KOPT-K1 (cell line): ENCODE measurements around the gene PPP1R12B.
"Not testable (repeated sequence)": the region's sequence is repeated elsewhere in the genome, so short reads cannot be mapped to it uniquely, and the experiment has no call there.

Source experiments
- H3K27ac ChIP-seq: fragments of 200-600 bp; sonication (generic); 2 replicates; pipeline ENCODE4 v1.5.1; 2016; ENCODE audit warnings: antibody characterized with exemption, mild to moderate bottlenecking, low read depth, low read length; ENCODE audit not compliant: poor library complexity, severe bottlenecking
- H3K36me3 ChIP-seq: fragments of 200-600 bp; sonication (generic); 2 replicates; pipeline ENCODE4 v1.5.1; 2017; ENCODE audit warnings: antibody characterized with exemption, mild to moderate bottlenecking, low read length, moderate library complexity; ENCODE audit not compliant: insufficient read depth
- H3K9me3 ChIP-seq: fragments of 200-600 bp; sonication (generic); 2 replicates; pipeline ENCODE4 v1.5.1; 2017; ENCODE audit warnings: antibody characterized with exemption, low read length, mild to moderate bottlenecking; ENCODE audit not compliant: insufficient read depth, poor library complexity, severe bottlenecking

The PPP1R12B gene

DNA sequence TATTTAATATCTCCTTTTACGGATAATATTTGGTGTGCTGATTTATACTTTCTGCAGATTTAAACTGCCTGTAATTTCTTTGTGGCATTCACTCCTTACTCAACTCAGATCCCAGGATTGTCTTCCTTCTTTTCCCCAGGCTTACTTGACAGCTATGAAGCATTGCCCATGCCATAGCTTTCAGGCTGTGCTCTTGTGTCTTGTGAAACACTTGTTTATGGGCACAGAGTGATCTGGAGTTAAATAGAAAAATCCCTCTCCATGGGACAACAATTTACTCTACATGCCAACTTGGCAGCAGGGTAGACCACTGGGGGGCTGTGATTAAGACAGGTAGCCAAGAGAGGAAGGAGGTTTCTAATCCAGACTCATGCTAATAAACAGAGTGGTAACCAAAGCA is 57.4 kb downstream of the PPP1R12B start:
- H3K27ac ChIP-seq: no peak overlapping the region

GRCh38 chr1:202406896-202407295 is 58.4 kb downstream of the PPP1R12B start:
- not testable (repeated sequence) for H3K36me3 ChIP-seq, H3K9me3 ChIP-seq, H3K27ac ChIP-seq

More for the DNA sequence above, 57.4 kb downstream of the PPP1R12B start:
- H3K36me3 ChIP-seq: no peaks in the 10 kb centered on the region
- H3K9me3 ChIP-seq: no peaks in the 10 kb centered on the region

GRCh38 chr1:202407378-202407777 is 58.9 kb downstream of the PPP1R12B start:
- H3K36me3 ChIP-seq, H3K27ac ChIP-seq, H3K9me3 ChIP-seq: not testable (repeated sequence)

GRCh38 chr1:202410251-202410650 is 61.8 kb downstream of the PPP1R12B start:
- H3K27ac ChIP-seq, H3K36me3 ChIP-seq, H3K9me3 ChIP-seq: not testable (repeated sequence)

DNA sequence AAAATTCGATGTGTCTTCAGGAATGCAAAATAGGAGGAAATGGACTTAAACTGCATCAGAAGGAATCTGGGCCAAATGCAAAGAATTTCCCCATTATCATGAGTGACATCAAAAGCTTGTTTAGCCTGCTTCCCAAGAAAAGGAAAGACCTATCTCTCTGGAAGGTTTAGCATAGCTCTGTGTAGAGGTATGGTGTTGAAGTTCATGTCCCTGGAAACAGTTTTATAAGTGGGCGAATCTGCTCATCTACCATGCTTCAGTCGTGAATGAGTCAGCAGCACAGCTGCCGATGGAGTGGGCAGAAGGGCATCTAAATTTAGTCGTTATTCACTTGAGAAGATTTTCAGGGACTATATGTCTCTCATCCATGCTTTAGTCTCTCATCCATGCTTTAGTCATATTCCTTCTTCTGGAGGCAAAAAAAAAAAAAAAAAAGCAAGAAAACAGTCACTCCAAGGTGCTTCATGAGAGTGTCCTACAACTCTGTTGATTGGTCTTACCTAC is 62.4 kb downstream of the PPP1R12B start:
- H3K9me3 ChIP-seq, H3K27ac ChIP-seq, H3K36me3 ChIP-seq: not testable (repeated sequence)

DNA sequence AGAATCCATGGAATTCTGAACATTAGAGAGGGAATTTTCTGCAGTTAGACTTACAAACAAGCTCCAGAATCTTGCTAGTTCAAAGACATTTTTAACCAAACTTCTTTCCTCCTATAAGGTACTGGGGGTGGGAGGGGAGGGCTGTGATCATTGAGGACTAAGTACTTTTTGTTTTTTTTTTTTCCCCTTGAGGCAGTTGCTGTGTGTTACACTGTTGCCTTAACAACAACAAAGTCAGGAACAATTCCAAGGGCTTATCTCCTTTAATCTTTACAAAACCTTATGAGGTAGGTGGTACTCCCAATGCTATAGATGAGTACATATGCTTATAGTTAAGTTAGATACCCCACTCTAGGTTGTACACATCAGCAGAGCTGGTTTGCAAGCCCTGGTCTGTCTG is 62.9 kb downstream of the PPP1R12B start:
- H3K27ac ChIP-seq: no peak overlapping the region
- H3K9me3 ChIP-seq: no peaks in the 10 kb centered on the region
- no peaks in the 10 kb centered on the region for H3K36me3 ChIP-seq

- not testable (repeated sequence) for H3K9me3 ChIP-seq, H3K27ac ChIP-seq, H3K36me3 ChIP-seq
Observed at GRCh38 chr1:202412421-202412820, 63.9 kb downstream of the PPP1R12B start.

GRCh38 chr1:202416641-202417040 is 68.1 kb downstream of the PPP1R12B start:
- Histone ChIP-seq H3K9me3 (no peaks in the 10 kb centered on the region), H3K27ac (no peak overlapping the region), H3K36me3 (no peaks in the 10 kb centered on the region)

- H3K27ac ChIP-seq, H3K36me3 ChIP-seq, H3K9me3 ChIP-seq: not testable (repeated sequence)
Observed at GRCh38 chr1:202417141-202417540, 68.6 kb downstream of the PPP1R12B start.

- not testable (repeated sequence) for H3K27ac ChIP-seq, H3K36me3 ChIP-seq, H3K9me3 ChIP-seq
Observed at GRCh38 chr1:202417762-202418201, 69.3 kb downstream of the PPP1R12B start.

- not testable (repeated sequence) for H3K9me3 ChIP-seq, H3K27ac ChIP-seq, H3K36me3 ChIP-seq
Observed at GRCh38 chr1:202419731-202420130, 71.2 kb downstream of the PPP1R12B start.

DNA sequence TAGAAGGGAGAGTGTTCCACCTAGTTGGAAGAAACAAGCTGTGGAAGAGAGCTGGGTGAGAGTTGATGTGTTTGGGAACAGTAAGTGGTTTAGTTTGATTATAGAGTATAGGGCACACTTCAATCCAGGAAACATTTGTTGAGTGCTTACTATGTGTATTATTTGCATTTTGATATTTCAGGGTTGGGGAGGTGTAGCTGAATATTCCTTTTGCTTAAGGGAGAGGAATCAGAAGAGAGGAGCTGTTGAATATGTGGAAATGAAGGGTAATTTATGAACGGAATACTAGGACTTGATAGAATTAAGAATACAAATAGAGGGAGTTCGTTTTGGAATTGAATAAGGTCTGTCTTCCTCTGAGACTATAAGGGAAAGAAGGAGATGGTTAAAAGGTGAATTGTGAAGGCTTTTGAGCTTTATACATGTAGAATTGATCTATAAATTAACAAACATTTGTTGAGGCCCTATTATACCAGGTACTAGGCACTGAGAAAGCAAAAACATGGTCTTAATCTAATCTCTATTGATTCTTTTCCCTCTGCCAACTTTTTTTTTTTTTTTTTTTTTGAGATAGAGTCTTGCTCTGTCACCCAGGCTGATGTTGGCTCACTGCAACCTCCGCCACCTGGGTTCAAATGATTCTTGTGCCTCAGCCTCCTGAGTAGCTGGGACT is 72.1 kb downstream of the PPP1R12B start:
- H3K36me3 ChIP-seq, H3K27ac ChIP-seq, H3K9me3 ChIP-seq: not testable (repeated sequence)

DNA sequence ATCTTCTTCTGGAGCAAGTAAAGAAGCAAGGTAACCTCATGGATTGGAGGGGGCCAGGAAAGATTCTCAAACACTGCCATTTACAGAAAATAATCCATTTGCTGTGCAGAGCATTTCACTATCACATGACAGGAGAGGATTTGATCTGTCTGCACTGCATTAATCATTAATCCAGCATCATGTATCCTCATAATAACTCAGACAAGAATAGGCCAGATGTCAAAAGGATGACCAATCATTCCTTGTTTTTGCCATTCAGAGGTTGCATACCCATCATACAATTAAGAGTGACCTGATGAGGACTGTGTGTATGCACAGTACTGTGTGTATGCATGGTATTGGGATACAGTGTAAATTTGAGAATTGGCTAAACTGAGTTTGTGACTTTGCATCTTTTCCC is 74.2 kb downstream of the PPP1R12B start:
- H3K27ac ChIP-seq, H3K9me3 ChIP-seq, H3K36me3 ChIP-seq: not testable (repeated sequence)

- not testable (repeated sequence) for H3K36me3 ChIP-seq, H3K27ac ChIP-seq, H3K9me3 ChIP-seq
Observed at GRCh38 chr1:202424260-202424659, 75.8 kb downstream of the PPP1R12B start.

DNA sequence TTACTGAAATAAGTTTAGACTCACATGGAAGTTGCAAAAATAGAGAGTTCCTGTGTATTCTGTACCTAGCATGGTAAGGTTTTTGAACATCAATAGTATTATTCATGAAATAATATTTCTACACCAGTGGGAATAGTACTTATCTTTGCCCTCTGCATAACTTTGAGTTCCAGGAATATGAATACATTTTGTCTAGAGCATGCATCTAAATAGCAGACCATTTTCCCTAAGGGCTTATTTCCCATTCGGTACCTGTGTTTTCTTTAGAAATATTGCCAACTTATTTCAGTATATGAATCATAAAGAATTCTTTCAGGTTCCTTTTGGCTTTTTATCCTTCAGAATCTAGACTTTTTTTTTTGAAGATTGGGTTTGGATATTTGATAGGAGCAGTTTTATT is 81.6 kb downstream of the PPP1R12B start:
- H3K36me3 ChIP-seq, H3K27ac ChIP-seq, H3K9me3 ChIP-seq: not testable (repeated sequence)

- not testable (repeated sequence) for H3K27ac ChIP-seq, H3K9me3 ChIP-seq
- peaks cover 13% of the 10 kb centered on the region; the same call in 1 of the 2 replicates for H3K36me3 ChIP-seq
Observed at GRCh38 chr1:202432338-202432737, 83.8 kb downstream of the PPP1R12B start.
